Sigmoid colon (tissue), 4 donors: Measurements from ENCODE around the gene CCDC92B.

Experiments
- CTCF ChIP-seq, 4 experiments: fragments of 450-650 bp in 3 of 4; fragments of 200-600 bp in 1 of 4; IDR thresholded peaks; one replicate each; pipeline ENCODE4 v1.5.1; 2016 to 2019; ENCODE audit warnings: antibody characterized with exemption in 4 of 4, mild to moderate bottlenecking in 3 of 4, moderate library complexity in 2 of 4
- EP300 ChIP-seq, 4 donors: sonication (generic); formaldehyde crosslinking; IDR thresholded peaks; one replicate each; pipeline ENCODE4 v1.6.1; 2017; ENCODE audit warnings: antibody characterized with exemption in 4 of 4
- POLR2A ChIP-seq, 2 donors: fragments of 450-650 bp; IDR thresholded peaks; one replicate each; pipeline ENCODE4 v1.6.1; 2016; ENCODE audit warnings: antibody characterized with exemption in 2 of 2, mild to moderate bottlenecking in 2 of 2, moderate library complexity in 2 of 2
- POLR2AphosphoS5 ChIP-seq, 4 donors: sonication (generic); formaldehyde crosslinking; IDR thresholded peaks; one replicate each; pipeline ENCODE4 v1.6.1; 2017; ENCODE audit warnings: antibody characterized with exemption in 4 of 4

- TF ChIP-seq EP300 (IDR thresholded peaks at IDR 0.05) (no peak), POLR2A (IDR thresholded peaks at IDR 0.05) (no peak), CTCF (IDR thresholded peaks at IDR 0.05) (no peak), POLR2AphosphoS5 (IDR thresholded peaks at IDR 0.05) (no peak)
These were observed 47.0 kb upstream of the CCDC92B start, which contains the start of gene RAP1GAP2 for GRCh38 chr17:2796164-2797125.
